Uterus (tissue), 4 donors: Measurements from ENCODE around the gene TGFBI. TPM values are rescaled to one million over a fixed set of nuclear protein-coding genes. Genes with fewer than 3 reads are reported as not detected.

Experiments used
- DNase-seq, 2 donors: peaks; one replicate each; pipeline ENCODE4 v3.0.0-alpha.2; 2019 to 2020
- H3K27ac ChIP-seq, 2 donors: fragments of 200-600 bp; sonication (generic); 1 replicate in 1 of 2; 2 replicates in 1 of 2; pipeline ENCODE4 v1.5.1; 2016 to 2018
- H3K27me3 ChIP-seq, 2 donors: fragments of 200-600 bp; sonication (generic); one replicate each; pipeline ENCODE4 v1.5.1; 2018 to 2019; ENCODE audit warnings: control low read depth in 1 of 2
- H3K36me3 ChIP-seq, 2 donors: fragments of 200-600 bp; sonication (generic); one replicate each; pipeline ENCODE4 v1.5.1; 2019; ENCODE audit warnings: control low read depth in 1 of 2
- H3K4me1 ChIP-seq, 2 donors: fragments of 200-600 bp; sonication (generic); one replicate each; pipeline ENCODE4 v1.5.1; 2018 to 2019; ENCODE audit warnings: control low read depth in 1 of 2
- H3K4me3 ChIP-seq, 2 donors: fragments of 200-600 bp; sonication (generic); 1 replicate in 1 of 2; 2 replicates in 1 of 2; pipeline ENCODE4 v1.5.1; 2018 to 2019; ENCODE audit warnings: mild to moderate bottlenecking in 1 of 2
- H3K9me3 ChIP-seq, 2 donors: fragments of 200-600 bp; sonication (generic); one replicate each; pipeline ENCODE4 v1.5.1; 2019; ENCODE audit warnings: control low read depth in 1 of 2
- POLR2A ChIP-seq, 2 donors: fragments of 450-650 bp; IDR thresholded peaks; one replicate each; pipeline ENCODE4 v1.6.1; 2016; ENCODE audit warnings: antibody characterized with exemption in 2 of 2, mild to moderate bottlenecking in 1 of 2, moderate library complexity in 1 of 2
- intact Hi-C: fragments of 100-400 bp; cut with DNase I; formaldehyde crosslinking; loops from one replicate; pipeline ENCODE4 v1.15.1; 2023; ENCODE audit warnings: low total_unique reads
- total RNA-seq, 4 donors: library from RNA; depleted of rRNA in 3 of 4; stranded (reverse); fragments of >200 nt in 3 of 4; gene quantifications; one replicate each; pipeline versions ENCODE4 v1.1.0 to v1.2.4, GENCODE V29; 2014 to 2023
- TF ChIP-seq, protein P1 (sequence below), 4 experiments: fragments of 200-600 bp in 2 of 4; fragments of 450-650 bp in 2 of 4; sonication (generic) in 2 of 4; IDR thresholded peaks; one replicate each; pipeline ENCODE4 v1.5.1; 2016 to 2019; ENCODE audit warnings: antibody characterized with exemption in 4 of 4, mild to moderate bottlenecking in 2 of 4, moderate library complexity in 1 of 4
- donor health status: DM: yes; HTN: yes; CAD: no.

The TGFBI gene
- total RNA-seq, 4 donors from 2014 or later: 27.9 to 293 (median 38.7) TPM

DNA sequence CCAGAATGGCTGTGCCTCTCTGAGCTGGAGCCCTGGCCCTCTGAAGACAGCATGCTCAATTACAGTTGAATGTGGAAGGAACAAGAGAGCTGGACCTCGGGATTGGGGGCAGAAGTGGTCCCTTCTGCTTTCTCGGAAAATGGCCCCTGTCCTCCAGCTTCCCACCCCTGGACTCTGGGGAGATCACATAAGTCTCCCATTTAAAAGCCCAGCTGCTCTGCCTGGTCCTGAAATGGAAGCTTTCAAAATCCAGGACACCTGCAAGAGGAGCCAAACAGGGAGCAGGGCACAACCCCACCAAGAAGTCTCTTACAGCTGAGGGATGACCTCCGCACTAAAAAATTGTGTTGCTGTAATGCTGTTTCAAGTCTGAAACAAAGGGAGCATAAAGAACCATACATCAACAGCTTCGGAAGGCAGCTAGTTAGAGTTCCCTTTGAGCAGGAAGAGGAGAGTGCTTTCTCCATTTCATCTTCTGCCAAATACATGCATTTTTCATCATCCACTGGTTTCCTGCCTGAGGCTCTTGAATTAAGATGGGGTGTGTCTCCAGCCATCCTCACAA lies 48.2 kb downstream of the TGFBI start:
- DNase-seq: no peak
- H3K9me3 ChIP-seq: no peaks in the 10 kb centered on the region
- H3K4me3 ChIP-seq: no peak overlapping the region
- intact Hi-C loops: no loop called here
- no peak overlapping the region for H3K27ac ChIP-seq
- H3K27me3 ChIP-seq: no peaks in the 10 kb centered on the region
- no peak for TF ChIP-seq POLR2A (IDR thresholded peaks at IDR 0.05)
- TF ChIP-seq, protein P1, sequence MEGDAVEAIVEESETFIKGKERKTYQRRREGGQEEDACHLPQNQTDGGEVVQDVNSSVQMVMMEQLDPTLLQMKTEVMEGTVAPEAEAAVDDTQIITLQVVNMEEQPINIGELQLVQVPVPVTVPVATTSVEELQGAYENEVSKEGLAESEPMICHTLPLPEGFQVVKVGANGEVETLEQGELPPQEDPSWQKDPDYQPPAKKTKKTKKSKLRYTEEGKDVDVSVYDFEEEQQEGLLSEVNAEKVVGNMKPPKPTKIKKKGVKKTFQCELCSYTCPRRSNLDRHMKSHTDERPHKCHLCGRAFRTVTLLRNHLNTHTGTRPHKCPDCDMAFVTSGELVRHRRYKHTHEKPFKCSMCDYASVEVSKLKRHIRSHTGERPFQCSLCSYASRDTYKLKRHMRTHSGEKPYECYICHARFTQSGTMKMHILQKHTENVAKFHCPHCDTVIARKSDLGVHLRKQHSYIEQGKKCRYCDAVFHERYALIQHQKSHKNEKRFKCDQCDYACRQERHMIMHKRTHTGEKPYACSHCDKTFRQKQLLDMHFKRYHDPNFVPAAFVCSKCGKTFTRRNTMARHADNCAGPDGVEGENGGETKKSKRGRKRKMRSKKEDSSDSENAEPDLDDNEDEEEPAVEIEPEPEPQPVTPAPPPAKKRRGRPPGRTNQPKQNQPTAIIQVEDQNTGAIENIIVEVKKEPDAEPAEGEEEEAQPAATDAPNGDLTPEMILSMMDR (IDR thresholded peaks at IDR 0.05): no peak
- H3K36me3 ChIP-seq: no peaks in the 10 kb centered on the region
- H3K4me1 ChIP-seq: no peaks in the 10 kb centered on the region

DNA sequence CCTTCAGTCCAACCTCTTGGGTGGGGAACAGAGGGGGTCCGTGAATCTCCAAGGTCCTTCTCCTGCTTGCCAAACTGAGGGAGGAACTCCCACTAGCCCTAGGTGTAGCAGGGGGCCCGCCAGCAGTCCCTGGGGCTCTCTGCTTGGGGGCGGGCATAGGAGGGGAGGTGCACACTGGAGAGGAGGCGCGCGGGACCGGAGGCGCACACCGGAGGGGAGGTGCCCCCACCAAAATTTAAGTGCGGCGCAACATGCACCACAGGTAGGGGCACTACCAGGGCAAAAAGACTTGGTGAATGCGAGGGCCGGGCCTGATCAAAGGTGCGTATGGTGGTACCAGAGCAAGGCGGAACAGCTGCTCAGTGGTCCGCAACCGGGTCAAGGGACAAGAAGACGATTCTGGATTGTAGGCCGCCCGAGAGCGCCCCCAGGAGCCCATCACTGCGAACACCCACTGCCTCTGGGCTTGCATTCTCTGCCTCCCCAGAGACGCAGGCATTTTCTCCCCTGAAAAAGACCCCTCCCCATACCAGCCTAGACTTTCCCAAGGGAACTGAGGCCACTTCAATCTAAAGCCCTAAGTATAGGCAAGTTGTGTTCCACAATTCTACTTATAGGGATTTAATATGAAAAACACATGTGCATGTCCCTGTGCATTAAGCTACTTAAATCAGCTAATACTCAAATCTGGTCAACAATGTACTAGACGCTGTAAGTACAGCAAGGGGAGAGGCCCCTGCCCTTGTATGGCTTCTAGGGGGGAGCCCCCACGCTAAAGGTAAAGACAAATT lies 50.6 kb downstream of the TGFBI start:
- no peaks in the 10 kb centered on the region for H3K27me3 ChIP-seq
- DNase-seq: no peak
- H3K9me3 ChIP-seq: no peaks in the 10 kb centered on the region
- H3K36me3 ChIP-seq: no peaks in the 10 kb centered on the region
- peak overlapping the region in 1 of 2 donors; percentile 79 for H3K27ac ChIP-seq
- intact Hi-C loops: no loop called here
- TF ChIP-seq, protein P1 (IDR thresholded peaks at IDR 0.05): no peak
- TF ChIP-seq POLR2A (IDR thresholded peaks at IDR 0.05): no peak
- peak overlapping the region in 1 of 2 donors; percentile 34 for H3K4me3 ChIP-seq
- no peaks in the 10 kb centered on the region for H3K4me1 ChIP-seq

DNA sequence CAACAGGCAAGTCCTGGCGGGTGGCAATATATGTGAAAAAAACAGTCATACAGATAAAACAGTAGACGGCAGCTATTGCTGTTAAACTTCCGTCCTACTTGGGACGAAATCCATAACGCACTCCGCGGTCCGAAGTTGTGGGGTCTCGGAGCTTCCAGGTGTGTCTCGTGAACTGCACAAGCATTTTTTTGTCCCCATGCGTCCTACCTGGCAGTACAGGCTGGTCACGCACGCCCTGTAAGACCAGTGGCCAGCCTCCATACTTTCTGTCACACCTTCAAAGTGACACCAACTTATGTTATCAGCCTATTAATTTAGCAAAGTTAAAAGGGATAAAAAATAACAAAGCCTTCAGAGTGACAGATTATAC lies 51.3 kb downstream of the TGFBI start:
- Histone ChIP-seq H3K36me3 (no peaks in the 10 kb centered on the region), H3K4me1 (no peaks in the 10 kb centered on the region), H3K9me3 (no peaks in the 10 kb centered on the region), H3K27me3 (no peaks in the 10 kb centered on the region), H3K27ac (peak overlapping the region in 1 of 2 donors; percentile 79), H3K4me3 (peak overlapping the region in 1 of 2 donors; percentile 34)
- no peak for TF ChIP-seq POLR2A (IDR thresholded peaks at IDR 0.05)
- TF ChIP-seq, protein P1 (IDR thresholded peaks at IDR 0.05): no peak
- intact Hi-C loops: loop anchor here (5.0 kb wide), 1 partner anchor 133 kb away; no protein-coding TSS in a partner anchor
- no peak for DNase-seq

DNA sequence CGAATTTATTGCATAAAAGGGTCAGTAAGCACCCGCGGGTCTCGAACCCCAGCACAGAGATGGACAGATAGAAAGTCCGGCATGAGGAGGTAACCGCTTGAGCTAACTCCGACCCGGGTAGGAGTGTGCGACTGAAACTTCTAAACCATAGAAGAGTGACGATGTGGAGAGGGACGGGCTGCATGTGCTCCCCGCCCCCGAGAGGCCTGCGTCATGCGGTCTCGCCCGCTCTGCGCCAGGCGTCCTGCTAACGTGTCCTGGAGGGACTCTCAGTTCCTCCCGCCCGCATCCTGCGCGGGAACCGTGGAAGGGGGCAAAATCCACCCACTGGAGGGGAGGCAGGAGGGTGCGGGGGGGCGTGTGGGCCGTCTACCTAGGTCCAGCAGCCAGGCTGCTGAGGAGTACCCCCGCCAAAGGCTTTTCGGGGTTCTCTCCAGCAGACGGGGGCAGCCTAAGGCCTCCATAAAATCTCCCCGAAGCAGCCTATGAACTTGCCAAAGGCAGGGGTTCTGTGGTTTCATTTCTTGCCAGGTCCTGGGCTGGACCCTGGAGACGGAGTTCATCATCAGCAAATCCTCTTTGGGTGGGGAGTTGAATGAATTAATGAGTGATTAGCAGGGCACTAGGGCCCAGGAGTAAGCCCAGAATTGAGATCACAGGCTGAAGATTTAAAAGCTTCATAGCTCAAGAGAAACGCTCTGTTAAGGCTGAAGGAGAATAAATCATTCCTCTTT lies 51.9 kb downstream of the TGFBI start:
- peak; percentile 85 to 86 for DNase-seq
- Histone ChIP-seq H3K4me3 (peak overlapping the region in 1 of 2 donors; percentile 34), H3K27me3 (no peaks in the 10 kb centered on the region), H3K27ac (peak overlapping the region; percentile 76 to 79), H3K36me3 (no peaks in the 10 kb centered on the region), H3K9me3 (no peaks in the 10 kb centered on the region), H3K4me1 (no peaks in the 10 kb centered on the region)
- intact Hi-C loops: loop anchor here (5.0 kb wide), 1 partner anchor 133 kb away; no protein-coding TSS in a partner anchor
- TF ChIP-seq, protein P1 (IDR thresholded peaks at IDR 0.05): no peak
- TF ChIP-seq POLR2A (IDR thresholded peaks at IDR 0.05): peak; percentile 36 to 69
